Measurements from ENCODE around the gene PDCD2L. TPM values are rescaled to one million over a fixed set of nuclear protein-coding genes. Genes with fewer than 3 reads are reported as not detected.

The PDCD2L gene
- polyA plus RNA-seq, 1 of the 3 experiments (the other 2 are of a cell fraction), result 20.8 TPM

DNA sequence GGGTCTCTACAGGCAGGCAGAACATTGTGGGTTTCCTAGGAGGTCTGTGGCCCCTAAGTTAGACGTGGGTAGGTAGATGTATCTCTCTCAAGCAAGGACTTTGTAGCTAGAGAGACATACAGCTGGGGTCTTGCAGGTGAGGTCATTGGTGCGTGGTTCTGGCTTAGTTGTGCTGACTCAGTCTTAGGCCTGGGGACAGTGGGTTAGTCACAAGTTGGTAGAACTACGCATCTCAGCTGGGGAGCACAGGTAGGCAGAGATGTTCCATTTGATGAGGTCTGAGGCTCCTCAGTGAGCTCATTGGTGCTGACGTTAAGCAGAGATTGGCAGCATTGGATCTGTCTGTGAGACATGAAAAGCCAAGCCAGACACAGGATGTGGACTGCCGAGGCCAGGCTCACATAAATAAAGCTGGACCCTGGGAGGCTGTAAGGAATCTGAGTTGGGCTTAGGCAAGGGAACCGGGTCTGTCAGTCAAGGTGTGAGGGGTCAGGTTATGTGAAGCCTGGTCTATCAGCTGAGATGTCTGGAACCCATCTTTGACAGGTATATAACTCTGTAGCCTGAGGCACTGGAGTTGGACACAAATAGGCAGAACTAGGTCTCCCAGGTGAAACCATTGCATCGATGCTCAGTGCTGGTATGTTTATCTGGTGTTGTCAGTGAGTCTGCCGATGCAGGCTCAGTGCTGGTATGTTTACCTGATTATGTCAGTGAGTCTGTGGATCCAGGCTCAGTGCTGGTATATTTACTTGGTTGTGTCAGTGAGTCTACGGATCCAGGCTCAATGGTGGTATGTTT lies 17.4 kb upstream of the PDCD2L start:
- Histone ChIP-seq H3K4me1 (ENCODE audit: control insufficient read depth in 1 of 2, insufficient read depth in 2 of 2, low read depth in 1 of 2, low read length in 1 of 2) (no peaks in the 10 kb centered on the region), H3K36me3 (replicated peaks in 1 of 2; ENCODE audit: control insufficient read depth in 1 of 2, insufficient read depth in 2 of 2, low read length in 1 of 2) (peaks cover 3 to 76% of the 10 kb centered on the region in 2 experiments), H3F3A (replicated peaks; ENCODE audit: insufficient read depth) (no peaks in the 10 kb centered on the region), H3K9ac (no peak overlapping the region), H3K4me3 (ENCODE audit: low read depth in 2 of 2, low read length in 1 of 2) (no peak overlapping the region), H3K79me2 (ENCODE audit: insufficient read depth) (no peaks in the 10 kb centered on the region), H3K4me2 (no peak overlapping the region), H3K27ac (ENCODE audit: low read depth in 2 of 2, low read length in 1 of 2) (no peak overlapping the region), H2AFZ (ENCODE audit: low read depth) (no peak overlapping the region), H3K9me3 (no peaks in the 10 kb centered on the region), H4K20me1 (ENCODE audit: insufficient read depth) (no peaks in the 10 kb centered on the region), H3K9me2 (no peaks in the 10 kb centered on the region), H3K27me3 (ENCODE audit: insufficient read depth) (no peaks in the 10 kb centered on the region)
- ChIA-PET CTCF (interaction anchor here (1.0 kb wide), 1 partner anchor 21 kb away, joined by 4 read pairs; no protein-coding TSS in a partner anchor), POLR2A (interaction anchor here (0.7 kb wide), 1 partner anchor 199 kb away, joined by 4 read pairs; no protein-coding TSS in a partner anchor)
- no peak for DNase-seq
- 100% methylated on average over 4 of the region's 9 CpGs for WGBS (ENCODE audit: low lambda C conversion rate)
- TF ChIP-seq MEF2A (IDR thresholded peaks at IDR 0.05; ENCODE audit: borderline replicate concordance, low read depth) (no peak), CHD2 (IDR thresholded peaks at IDR 0.05; ENCODE audit: low read length, partially characterized antibody) (no peak), RAD21 (IDR thresholded peaks at IDR 0.05; ENCODE audit: low read length) (no peak), MXI1 (IDR thresholded peaks at IDR 0.05; ENCODE audit: low read depth, low read length) (no peak), JUND (IDR thresholded peaks at IDR 0.05) (no peak), POLR2AphosphoS5 (IDR thresholded peaks at IDR 0.05; ENCODE audit: low read depth, low read length) (no peak)
- TF ChIP-seq, protein P1, sequence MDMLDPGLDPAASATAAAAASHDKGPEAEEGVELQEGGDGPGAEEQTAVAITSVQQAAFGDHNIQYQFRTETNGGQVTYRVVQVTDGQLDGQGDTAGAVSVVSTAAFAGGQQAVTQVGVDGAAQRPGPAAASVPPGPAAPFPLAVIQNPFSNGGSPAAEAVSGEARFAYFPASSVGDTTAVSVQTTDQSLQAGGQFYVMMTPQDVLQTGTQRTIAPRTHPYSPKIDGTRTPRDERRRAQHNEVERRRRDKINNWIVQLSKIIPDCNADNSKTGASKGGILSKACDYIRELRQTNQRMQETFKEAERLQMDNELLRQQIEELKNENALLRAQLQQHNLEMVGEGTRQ (IDR thresholded peaks at IDR 0.05; ENCODE audit: borderline replicate concordance, low read depth, low read length), result no peak
- TF ChIP-seq, protein P2, sequence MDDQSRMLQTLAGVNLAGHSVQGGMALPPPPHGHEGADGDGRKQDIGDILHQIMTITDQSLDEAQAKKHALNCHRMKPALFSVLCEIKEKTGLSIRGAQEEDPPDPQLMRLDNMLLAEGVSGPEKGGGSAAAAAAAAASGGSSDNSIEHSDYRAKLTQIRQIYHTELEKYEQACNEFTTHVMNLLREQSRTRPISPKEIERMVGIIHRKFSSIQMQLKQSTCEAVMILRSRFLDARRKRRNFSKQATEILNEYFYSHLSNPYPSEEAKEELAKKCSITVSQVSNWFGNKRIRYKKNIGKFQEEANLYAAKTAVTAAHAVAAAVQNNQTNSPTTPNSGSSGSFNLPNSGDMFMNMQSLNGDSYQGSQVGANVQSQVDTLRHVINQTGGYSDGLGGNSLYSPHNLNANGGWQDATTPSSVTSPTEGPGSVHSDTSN (IDR thresholded peaks at IDR 0.05), result no peak
- TF ChIP-seq, protein P3, sequence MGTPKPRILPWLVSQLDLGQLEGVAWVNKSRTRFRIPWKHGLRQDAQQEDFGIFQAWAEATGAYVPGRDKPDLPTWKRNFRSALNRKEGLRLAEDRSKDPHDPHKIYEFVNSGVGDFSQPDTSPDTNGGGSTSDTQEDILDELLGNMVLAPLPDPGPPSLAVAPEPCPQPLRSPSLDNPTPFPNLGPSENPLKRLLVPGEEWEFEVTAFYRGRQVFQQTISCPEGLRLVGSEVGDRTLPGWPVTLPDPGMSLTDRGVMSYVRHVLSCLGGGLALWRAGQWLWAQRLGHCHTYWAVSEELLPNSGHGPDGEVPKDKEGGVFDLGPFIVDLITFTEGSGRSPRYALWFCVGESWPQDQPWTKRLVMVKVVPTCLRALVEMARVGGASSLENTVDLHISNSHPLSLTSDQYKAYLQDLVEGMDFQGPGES (IDR thresholded peaks at IDR 0.05; ENCODE audit: low read depth, low read length), result no peak
- TF ChIP-seq, protein P4, sequence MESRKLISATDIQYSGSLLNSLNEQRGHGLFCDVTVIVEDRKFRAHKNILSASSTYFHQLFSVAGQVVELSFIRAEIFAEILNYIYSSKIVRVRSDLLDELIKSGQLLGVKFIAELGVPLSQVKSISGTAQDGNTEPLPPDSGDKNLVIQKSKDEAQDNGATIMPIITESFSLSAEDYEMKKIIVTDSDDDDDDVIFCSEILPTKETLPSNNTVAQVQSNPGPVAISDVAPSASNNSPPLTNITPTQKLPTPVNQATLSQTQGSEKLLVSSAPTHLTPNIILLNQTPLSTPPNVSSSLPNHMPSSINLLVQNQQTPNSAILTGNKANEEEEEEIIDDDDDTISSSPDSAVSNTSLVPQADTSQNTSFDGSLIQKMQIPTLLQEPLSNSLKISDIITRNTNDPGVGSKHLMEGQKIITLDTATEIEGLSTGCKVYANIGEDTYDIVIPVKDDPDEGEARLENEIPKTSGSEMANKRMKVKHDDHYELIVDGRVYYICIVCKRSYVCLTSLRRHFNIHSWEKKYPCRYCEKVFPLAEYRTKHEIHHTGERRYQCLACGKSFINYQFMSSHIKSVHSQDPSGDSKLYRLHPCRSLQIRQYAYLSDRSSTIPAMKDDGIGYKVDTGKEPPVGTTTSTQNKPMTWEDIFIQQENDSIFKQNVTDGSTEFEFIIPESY (IDR thresholded peaks at IDR 0.05; ENCODE audit: borderline replicate concordance, low read depth), result no peak

DNA sequence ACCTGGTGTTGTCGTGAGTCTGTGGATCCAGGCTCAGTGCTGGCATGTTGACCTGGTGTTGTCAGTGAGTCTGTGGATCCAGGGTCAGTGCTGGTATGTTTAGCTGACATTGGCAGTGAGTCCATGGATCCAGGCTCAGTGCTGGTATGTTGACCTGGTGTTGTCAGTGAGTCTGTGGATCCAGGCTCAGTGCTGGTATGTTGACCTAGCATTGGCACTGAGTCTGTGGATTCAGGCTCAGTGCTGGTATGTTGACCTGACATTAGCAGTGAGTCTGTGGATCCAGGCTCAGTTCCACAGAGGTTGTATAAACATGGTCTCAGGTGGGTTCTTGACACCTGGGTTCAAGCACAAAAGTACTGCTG lies 16.8 kb upstream of the PDCD2L start:
- Histone ChIP-seq H3K79me2 (ENCODE audit: insufficient read depth) (no peaks in the 10 kb centered on the region), H3F3A (replicated peaks; ENCODE audit: insufficient read depth) (no peaks in the 10 kb centered on the region), H3K4me1 (ENCODE audit: control insufficient read depth in 1 of 2, insufficient read depth in 2 of 2, low read depth in 1 of 2, low read length in 1 of 2) (no peaks in the 10 kb centered on the region), H3K36me3 (replicated peaks in 1 of 2; ENCODE audit: control insufficient read depth in 1 of 2, insufficient read depth in 2 of 2, low read length in 1 of 2) (peaks cover 3 to 76% of the 10 kb centered on the region in 2 experiments), H3K9ac (no peak overlapping the region), H3K27me3 (ENCODE audit: insufficient read depth) (no peaks in the 10 kb centered on the region), H2AFZ (ENCODE audit: low read depth) (no peak overlapping the region), H3K9me2 (no peaks in the 10 kb centered on the region), H4K20me1 (ENCODE audit: insufficient read depth) (no peaks in the 10 kb centered on the region), H3K9me3 (no peaks in the 10 kb centered on the region), H3K4me2 (no peak overlapping the region), H3K4me3 (ENCODE audit: low read depth in 2 of 2, low read length in 1 of 2) (no peak overlapping the region), H3K27ac (ENCODE audit: low read depth in 2 of 2, low read length in 1 of 2) (no peak overlapping the region)
- WGBS (ENCODE audit: low lambda C conversion rate), result 80% methylated on average over 1 of the region's 1 CpG
- ChIA-PET POLR2A (no interaction called here), CTCF (no interaction called here)
- DNase-seq, result no peak
- TF ChIP-seq, protein P1 (IDR thresholded peaks at IDR 0.05; ENCODE audit: borderline replicate concordance, low read depth, low read length), result no peak
- TF ChIP-seq POLR2AphosphoS5 (IDR thresholded peaks at IDR 0.05; ENCODE audit: low read depth, low read length) (no peak), MEF2A (IDR thresholded peaks at IDR 0.05; ENCODE audit: borderline replicate concordance, low read depth) (no peak), SIN3A (IDR thresholded peaks at IDR 0.05; ENCODE audit: borderline replicate concordance, low read depth, low read length) (no peak), GABPA (IDR thresholded peaks at IDR 0.05; ENCODE audit: low read depth) (no peak)
- TF ChIP-seq, protein P5, sequence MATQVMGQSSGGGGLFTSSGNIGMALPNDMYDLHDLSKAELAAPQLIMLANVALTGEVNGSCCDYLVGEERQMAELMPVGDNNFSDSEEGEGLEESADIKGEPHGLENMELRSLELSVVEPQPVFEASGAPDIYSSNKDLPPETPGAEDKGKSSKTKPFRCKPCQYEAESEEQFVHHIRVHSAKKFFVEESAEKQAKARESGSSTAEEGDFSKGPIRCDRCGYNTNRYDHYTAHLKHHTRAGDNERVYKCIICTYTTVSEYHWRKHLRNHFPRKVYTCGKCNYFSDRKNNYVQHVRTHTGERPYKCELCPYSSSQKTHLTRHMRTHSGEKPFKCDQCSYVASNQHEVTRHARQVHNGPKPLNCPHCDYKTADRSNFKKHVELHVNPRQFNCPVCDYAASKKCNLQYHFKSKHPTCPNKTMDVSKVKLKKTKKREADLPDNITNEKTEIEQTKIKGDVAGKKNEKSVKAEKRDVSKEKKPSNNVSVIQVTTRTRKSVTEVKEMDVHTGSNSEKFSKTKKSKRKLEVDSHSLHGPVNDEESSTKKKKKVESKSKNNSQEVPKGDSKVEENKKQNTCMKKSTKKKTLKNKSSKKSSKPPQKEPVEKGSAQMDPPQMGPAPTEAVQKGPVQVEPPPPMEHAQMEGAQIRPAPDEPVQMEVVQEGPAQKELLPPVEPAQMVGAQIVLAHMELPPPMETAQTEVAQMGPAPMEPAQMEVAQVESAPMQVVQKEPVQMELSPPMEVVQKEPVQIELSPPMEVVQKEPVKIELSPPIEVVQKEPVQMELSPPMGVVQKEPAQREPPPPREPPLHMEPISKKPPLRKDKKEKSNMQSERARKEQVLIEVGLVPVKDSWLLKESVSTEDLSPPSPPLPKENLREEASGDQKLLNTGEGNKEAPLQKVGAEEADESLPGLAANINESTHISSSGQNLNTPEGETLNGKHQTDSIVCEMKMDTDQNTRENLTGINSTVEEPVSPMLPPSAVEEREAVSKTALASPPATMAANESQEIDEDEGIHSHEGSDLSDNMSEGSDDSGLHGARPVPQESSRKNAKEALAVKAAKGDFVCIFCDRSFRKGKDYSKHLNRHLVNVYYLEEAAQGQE (IDR thresholded peaks at IDR 0.05; ENCODE audit: low read depth, low read length), result no peak
- TF ChIP-seq, protein P6, sequence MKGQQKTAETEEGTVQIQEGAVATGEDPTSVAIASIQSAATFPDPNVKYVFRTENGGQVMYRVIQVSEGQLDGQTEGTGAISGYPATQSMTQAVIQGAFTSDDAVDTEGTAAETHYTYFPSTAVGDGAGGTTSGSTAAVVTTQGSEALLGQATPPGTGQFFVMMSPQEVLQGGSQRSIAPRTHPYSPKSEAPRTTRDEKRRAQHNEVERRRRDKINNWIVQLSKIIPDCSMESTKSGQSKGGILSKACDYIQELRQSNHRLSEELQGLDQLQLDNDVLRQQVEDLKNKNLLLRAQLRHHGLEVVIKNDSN (IDR thresholded peaks at IDR 0.05; ENCODE audit: borderline replicate concordance, low read depth), result no peak

Measured in SK-N-SH (cell line).